ENCODE measurements around the gene CHTF18.

Gene CHTF18

DNA sequence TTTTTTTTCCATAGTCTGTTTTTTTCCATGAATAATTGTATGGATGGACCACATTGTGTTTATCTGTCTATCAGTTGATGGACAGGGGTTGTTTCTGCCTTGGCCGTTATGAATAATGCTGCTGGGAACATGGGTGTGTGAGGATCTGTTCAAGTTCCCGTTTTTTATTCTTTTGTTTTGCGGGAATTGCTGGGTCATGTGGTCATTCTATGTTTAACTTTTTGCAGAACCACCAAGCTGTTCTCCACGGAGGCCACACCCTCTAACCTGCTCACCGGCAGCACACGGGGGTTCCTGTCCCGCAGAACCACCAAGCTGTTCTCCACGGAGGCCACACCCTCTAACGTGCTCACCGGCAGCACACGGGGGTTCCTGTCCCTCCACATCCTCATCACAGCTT lies 33.8 kb upstream of the CHTF18 start:
- no peak for DNase-seq (ENCODE audit: extremely low read depth, low read depth)
- TF ChIP-seq, protein P1, sequence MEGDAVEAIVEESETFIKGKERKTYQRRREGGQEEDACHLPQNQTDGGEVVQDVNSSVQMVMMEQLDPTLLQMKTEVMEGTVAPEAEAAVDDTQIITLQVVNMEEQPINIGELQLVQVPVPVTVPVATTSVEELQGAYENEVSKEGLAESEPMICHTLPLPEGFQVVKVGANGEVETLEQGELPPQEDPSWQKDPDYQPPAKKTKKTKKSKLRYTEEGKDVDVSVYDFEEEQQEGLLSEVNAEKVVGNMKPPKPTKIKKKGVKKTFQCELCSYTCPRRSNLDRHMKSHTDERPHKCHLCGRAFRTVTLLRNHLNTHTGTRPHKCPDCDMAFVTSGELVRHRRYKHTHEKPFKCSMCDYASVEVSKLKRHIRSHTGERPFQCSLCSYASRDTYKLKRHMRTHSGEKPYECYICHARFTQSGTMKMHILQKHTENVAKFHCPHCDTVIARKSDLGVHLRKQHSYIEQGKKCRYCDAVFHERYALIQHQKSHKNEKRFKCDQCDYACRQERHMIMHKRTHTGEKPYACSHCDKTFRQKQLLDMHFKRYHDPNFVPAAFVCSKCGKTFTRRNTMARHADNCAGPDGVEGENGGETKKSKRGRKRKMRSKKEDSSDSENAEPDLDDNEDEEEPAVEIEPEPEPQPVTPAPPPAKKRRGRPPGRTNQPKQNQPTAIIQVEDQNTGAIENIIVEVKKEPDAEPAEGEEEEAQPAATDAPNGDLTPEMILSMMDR (IDR thresholded peaks at IDR 0.05; ENCODE audit: low read depth, low read length): no peak

DNA sequence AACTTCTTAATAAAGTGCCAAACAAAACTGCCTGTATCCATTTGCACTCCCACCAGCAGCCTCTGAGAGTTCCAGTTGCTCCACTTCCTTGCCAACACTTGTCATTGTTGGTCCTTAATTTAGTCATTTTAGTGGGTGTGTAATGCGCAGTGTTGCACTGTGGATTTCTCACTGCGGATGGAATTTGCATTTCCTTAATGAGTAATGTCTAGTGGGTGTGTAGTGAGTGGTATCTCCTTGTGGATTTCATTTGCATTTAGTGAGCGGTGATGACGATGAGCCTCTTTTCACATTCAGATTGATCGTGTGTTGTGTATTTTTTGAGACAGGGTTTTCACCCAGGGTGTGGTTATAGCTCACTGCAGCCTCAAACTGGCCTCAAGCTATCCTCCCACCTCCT lies 32.0 kb upstream of the CHTF18 start:
- TF ChIP-seq, protein P1 (IDR thresholded peaks at IDR 0.05; ENCODE audit: low read depth, low read length): no peak
- no peak for DNase-seq (ENCODE audit: extremely low read depth, low read depth)

DNA sequence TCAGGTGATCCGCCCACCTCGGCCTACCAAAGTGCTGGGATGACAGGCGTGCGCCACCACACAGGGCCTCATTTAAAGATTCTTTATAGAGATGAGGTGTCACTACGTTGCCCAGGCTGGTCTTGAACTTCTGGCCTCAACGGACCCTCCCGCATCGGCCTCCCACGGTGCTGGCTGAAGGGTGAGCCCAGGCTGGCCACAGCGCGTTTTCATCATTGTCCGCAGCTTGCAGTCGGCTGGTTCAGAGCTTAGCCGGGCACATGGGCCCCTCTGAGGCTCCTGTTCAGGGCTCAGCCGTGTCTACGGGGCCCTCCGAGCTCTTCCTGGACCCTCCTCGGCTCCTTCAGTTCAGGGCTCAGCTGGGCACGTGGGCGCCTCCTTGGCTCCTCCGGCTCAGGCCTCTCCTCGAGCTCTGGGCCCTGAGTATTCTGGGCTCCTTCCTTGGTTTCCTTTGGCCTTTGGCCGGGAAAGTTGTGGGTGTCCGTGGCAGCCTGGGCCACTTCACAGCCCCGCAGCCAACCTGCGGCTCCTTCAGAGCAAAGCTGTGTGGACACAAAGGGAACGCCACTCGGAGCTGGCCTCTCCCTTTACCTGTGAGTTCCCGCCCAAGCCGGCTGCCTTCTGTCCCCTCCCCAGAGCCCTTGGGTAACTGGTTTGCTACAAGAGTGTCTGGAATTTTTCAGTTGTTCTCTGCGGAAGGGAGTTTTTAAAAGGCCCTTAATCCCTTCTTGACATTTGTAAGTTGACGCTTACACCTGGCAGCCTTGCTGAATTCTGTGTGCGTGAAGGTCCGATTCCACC lies 29.1 kb upstream of the CHTF18 start:
- TF ChIP-seq, protein P1 (IDR thresholded peaks at IDR 0.05; ENCODE audit: low read depth, low read length): no peak
- no peak for DNase-seq (ENCODE audit: extremely low read depth, low read depth)

DNA sequence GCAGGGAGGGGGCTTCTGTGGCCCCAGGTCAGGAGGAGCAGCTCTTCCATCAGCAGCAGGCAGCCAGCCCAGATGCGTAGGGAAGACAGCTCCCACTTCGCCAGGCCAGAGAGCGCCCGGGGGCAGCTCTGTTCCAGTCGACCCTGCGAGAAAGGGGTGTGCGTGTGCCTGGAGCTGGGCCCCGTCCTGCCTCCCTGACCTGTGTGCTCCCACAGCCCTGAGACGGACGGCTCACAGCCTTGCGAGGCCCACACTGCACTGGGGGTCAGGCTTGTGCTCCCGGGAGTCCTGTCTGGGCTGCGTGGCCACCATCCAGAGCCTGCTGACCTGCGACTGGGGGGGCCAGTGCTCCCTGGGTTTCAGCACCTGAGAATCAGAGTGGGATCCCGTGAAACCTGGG lies 28.4 kb upstream of the CHTF18 start:
- TF ChIP-seq, protein P1 (IDR thresholded peaks at IDR 0.05; ENCODE audit: low read depth, low read length): no peak

DNA sequence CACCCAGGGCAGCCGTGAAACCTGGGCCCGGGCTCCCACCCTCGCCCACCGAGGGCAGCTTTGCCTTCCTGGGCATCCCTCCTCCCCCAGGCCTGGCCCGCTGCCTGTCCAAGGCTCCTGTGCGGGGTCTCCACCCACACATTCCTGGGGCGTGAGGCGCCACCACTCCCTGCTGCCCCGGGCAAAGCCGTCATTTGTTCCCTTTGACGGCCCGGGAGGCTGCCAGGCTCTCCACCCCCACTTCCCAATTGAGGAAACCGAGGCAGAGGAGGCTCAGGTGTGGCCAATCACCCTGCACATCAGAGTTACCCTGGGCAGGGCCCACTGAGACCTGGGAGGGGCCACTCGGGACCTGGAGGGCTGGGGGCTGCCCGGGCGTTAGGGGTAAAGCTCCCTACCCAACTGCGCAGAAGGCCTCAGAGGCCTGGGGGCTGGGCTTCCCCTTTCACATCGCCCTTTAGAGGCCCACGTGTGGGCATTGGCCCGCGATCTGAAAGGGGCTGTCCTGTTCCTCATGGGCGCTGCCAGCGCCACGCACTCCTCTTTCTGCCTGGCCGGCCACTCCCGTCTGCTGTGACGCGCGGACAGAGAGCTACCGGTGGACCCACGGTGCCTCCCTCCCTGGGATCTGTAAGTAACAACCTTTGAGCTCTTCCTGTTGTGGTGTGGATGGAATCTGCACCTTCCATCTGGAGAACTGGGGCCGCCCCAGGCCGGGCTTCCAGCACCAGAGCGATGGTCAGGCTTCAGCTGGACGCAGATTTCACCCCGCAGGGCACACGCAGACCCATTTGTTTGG lies 27.7 kb upstream of the CHTF18 start, which contains the start of gene MSLN:
Gene MSLN (plus strand): TSS at position 190 of the 799 bp plus-strand sequence. CDS start 1,947 bp downstream, outside the sequence.
- TF ChIP-seq, protein P1 (IDR thresholded peaks at IDR 0.05; ENCODE audit: low read depth, low read length): no peak
- no peak for DNase-seq (ENCODE audit: extremely low read depth, low read depth)

More for the DNA sequence above, 28.4 kb upstream of the CHTF18 start:
- no peak for DNase-seq (ENCODE audit: extremely low read depth, low read depth)

DNA sequence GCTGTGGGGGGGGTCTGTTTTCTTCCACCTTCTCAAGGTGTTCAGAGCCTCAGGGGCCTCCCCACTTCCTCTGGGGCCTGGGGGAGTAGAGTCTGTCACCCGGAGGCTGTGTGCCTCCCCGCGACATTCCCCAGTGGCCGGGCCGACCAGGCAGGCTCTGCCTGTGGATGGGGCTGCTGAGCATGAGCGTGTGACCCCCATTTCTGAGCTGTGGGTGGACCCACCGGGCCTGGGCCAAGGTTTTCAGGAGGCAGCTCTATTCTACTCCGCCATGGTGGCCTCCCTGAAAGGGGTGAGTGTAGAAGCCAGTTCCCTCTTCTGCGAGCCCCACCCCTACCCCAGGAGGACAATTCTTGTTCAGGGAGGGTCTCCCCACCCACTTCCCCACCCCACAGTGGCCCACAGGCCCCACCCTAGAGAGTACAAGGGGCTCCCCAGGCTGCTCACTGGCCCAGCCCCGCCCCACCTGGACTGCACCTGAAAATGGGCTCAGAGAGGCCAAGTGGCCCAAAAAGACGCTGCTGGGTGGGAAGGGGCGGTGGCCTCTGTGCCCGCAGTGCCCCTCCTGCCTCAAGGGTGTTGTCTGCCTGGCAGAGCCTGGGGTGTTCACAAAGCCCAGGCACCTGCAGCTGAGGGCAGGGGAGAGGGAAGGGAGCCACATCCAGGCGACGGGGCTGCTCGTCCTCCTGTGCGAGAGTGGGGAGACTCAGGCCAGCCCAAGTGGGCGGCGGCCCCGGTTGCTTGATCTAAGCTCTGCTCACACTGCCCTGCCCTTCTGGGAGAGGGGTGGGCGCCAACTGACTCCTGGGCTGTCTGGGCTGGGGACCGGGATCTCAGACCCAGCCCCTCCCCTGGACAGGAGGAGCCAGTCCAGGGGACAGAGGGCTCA lies 26.6 kb upstream of the CHTF18 start:
- TF ChIP-seq, protein P1 (IDR thresholded peaks at IDR 0.05; ENCODE audit: low read depth, low read length): no peak
- DNase-seq (ENCODE audit: extremely low read depth, low read depth): no peak
